Omental fat pad (tissue), 4 donors: ENCODE results near the gene IRF2BP1. TPM values are rescaled to one million over a fixed set of nuclear protein-coding genes. Genes with fewer than 3 reads are reported as not detected.

Source experiments
- ATAC-seq: fragments of 150-250 bp; one replicate; pipeline ENCODE4 v1.9.1; 2016; ENCODE audit warnings: mild to moderate bottlenecking, moderate library complexity; ENCODE audit not compliant: low FRiP score
- DNase-seq: peaks from one replicate; pipeline ENCODE4 v3.0.0-alpha.2; 2019; ENCODE audit warnings: low spot score
- total RNA-seq, 4 donors: library from RNA; depleted of rRNA; stranded (reverse); fragments of >200 nt; gene quantifications; one replicate each; pipeline ENCODE4 v1.1.0, GENCODE V29; 2016
- TF ChIP-seq, protein P1 (sequence below), 3 donors: fragments of 450-650 bp; IDR thresholded peaks; one replicate each; pipeline ENCODE4 v1.5.1; 2016 to 2017; ENCODE audit warnings: antibody characterized with exemption in 3 of 3, mild to moderate bottlenecking in 3 of 3, moderate library complexity in 2 of 3

IRF2BP1 gene
- total RNA-seq, 4 donors from 2014 or later: 10.6 to 14.2 (median 11.2) TPM

DNA sequence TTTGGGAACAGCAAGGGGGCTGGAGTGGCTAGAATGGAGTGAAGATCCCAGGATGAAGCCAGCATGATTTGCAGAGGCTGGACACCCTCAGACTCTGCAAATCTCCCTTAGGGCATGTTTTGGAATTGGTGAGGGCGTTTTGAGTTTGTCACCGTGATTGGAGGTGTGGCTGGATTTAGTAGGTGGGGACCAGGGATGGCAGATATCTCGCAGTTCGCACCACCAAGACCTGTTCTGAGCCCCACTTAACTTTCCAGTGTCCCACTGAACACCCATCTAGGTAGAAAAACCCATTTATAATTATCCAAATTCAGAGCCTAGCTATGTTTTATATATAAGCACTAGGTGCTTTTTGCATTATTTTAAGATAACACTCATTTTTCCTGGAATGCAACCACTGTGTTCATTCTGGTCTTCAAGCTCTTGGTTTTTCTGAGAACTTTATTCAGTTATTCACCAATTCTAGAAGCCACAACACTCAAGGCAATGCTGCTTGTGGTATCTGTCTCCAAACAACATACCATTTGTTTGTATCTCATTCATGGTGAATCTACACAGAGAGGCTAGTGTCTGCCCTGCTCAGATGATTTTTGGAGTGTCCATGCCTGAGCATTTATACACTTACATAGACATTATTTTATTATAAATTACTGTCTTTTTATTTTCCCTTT lies 31.6 kb upstream of the IRF2BP1 start:
- TF ChIP-seq, protein P1, sequence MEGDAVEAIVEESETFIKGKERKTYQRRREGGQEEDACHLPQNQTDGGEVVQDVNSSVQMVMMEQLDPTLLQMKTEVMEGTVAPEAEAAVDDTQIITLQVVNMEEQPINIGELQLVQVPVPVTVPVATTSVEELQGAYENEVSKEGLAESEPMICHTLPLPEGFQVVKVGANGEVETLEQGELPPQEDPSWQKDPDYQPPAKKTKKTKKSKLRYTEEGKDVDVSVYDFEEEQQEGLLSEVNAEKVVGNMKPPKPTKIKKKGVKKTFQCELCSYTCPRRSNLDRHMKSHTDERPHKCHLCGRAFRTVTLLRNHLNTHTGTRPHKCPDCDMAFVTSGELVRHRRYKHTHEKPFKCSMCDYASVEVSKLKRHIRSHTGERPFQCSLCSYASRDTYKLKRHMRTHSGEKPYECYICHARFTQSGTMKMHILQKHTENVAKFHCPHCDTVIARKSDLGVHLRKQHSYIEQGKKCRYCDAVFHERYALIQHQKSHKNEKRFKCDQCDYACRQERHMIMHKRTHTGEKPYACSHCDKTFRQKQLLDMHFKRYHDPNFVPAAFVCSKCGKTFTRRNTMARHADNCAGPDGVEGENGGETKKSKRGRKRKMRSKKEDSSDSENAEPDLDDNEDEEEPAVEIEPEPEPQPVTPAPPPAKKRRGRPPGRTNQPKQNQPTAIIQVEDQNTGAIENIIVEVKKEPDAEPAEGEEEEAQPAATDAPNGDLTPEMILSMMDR (IDR thresholded peaks at IDR 0.05): no peak
- no peak for DNase-seq
- no peak for ATAC-seq

DNA sequence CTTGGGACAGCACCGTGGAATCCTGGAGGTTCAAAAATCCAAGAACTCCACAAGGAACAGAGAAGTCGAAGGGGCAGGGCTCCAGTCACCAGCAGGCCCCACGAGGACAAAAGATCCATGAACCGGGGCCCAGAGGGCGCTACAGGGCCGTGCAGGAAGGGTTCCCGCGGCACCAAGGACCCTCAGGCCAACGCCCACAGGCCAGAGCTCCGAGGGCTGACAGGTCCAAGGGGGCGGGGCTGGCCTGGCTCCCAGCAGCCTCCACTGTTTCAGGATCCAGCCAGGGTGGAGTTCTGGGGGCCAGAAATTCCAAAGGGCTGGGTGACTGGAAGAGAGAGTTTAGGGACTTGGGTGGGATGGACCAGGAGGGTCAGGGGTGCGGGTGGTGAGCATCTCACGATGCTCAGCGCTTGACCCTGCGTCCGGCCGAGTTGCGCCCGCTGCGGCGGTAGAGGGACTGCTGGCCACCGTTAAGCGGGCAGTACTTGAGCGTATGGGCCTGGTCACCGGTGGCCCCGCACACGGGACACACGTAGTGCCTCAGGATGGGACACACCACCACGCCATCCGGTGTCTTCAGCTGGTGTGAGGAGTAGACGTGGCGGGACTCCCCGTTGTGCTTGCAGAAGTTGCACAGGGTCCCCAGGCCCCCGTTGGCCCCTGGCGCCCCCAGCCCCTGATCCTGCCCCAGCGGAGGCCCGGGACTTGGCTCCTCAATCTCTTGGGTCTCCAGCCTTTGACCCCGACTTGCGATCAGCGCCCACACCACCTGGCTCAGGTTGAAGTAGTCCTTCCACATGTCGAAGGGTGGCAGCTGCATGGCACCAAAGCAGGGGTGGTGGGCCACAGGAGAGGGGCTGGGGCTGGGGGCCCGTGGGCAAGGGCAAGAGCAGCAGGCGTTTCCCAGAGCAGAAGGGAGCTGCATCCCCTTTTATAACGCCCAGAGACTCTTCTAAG lies 28.2 kb upstream of the IRF2BP1 start, which contains the start of gene NANOS2:
Gene NANOS2 (minus strand): TSS at position 905 of the 957 bp plus-strand sequence. CDS start 85 bp downstream, at position 820.
- DNase-seq: no peak
- ATAC-seq: no peak
- TF ChIP-seq, protein P1 (IDR thresholded peaks at IDR 0.05): no peak

DNA sequence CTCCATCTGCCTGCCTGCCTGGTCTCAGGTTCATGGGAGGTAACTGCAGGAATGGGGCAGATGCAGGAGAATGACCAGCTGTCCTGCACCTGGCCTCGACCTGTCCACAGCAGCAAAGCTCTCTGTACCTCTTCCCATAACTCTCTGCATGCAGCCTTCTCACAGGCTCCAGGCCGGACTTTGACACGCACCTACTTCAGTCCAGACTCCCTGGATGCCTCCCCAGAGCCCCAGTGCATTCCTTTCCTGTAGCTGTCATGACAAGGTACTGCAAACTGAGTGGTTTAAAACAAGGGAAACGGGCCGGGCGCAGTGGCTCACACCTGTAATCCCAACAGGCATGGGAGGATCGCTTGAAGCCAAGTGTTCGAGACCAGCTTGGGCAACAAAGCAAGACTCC lies 25.4 kb upstream of the IRF2BP1 start:
- TF ChIP-seq, protein P1 (IDR thresholded peaks at IDR 0.05): no peak
- DNase-seq (no peak), ATAC-seq (no peak)

DNA sequence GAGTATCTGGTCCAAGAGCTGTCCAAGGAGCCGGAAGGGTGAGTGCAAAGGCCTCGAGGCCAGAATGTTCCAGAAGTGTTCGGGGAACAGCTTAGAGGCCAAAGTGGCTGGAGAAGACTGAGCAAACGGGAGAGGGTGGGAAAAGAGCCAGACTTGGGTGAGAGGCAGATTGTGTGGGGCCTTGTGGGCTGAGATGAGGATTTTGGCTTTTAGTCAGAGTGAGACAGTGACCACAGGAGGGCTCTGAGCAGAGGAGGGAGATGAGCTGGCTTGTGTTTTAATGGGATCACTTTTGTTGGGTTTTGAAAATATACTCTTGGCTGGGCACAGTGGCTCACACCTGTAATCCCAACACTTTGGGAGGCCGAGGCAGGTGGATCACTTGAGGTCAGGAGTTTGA lies 23.0 kb upstream of the IRF2BP1 start:
- TF ChIP-seq, protein P1 (IDR thresholded peaks at IDR 0.05): no peak
- ATAC-seq: no peak
- DNase-seq: no peak

DNA sequence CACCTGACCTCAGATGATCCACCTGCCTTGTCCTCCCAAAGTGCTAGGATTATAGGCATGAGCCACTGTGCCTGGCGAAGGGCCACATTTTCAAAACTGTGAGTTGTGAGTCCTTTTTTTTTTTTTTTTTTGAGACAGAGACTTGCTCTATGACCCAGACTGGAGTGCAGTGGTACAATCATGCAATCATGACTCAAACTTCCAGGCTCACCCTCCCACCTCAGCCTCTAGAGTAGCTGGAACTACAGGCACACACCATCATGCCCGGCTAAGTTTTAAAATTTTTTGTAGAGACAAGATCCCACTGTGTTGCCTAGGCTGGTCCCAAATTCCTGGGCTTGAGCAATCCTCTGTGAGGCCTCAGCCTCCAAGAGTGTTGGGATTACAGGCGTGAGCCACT lies 20.3 kb upstream of the IRF2BP1 start:
- TF ChIP-seq, protein P1 (IDR thresholded peaks at IDR 0.05): no peak
- DNase-seq (no peak), ATAC-seq (no peak)

DNA sequence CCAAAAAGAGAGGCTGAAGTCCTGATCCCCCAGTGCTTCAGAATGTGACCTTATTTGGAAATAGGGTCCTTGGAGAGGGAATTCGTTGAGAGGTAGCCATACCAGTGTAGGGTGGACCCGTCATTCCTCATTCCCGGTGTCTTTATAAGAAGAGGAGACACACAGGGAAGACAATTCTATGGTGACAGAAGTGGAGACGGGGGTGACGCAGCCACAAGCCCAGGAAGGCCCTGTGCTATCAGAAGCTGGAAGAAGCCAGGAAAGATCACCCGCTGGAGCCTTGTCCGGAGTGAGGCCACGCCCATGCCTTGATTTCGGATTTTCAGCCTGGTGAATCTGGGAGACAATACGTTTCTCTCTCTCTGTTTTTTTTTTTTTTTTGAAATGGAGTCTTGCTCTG lies 19.1 kb upstream of the IRF2BP1 start:
- DNase-seq (no peak), ATAC-seq (no peak)
- TF ChIP-seq, protein P1 (IDR thresholded peaks at IDR 0.05): no peak
